Panc1 (cell line): ENCODE data around the gene PIGA. TPM values are rescaled to one million over a fixed set of nuclear protein-coding genes. Genes with fewer than 3 reads are reported as not detected.
A peak's percentile ranks its signal among the peaks of the same experiment; 100 is the strongest.

ENCODE experiments used
- ATAC-seq: fragments of 200-7000 bp; cut with Tn5 transposase; 2 replicates; pipeline ENCODE4 v1.9.1; 2020; ENCODE audit warnings: mild to moderate bottlenecking, moderate library complexity
- BruUV-seq: library from RNA; stranded (reverse); fragments of 400-500 nt; replicated peaks from 2 replicates; lab custom pipeline; 2021; lab: Mats Ljungman, UMichigan
- CTCF ChIA-PET: fragments of 300-600 bp; sonication (Branson Sonifier 250); formaldehyde crosslinking; loops from one replicate; lab custom pipeline; 2022; ENCODE audit warnings: antibody characterized with exemption; lab: Charles Lee
- POLR2A ChIA-PET: fragments of 300-600 bp; sonication (Branson Sonifier 250); formaldehyde crosslinking; loops from one replicate; lab custom pipeline; 2022; ENCODE audit warnings: antibody characterized with exemption; lab: Charles Lee
- DNase-seq: peaks from one replicate; pipeline ENCODE4 v3.0.0-alpha.2; 2010; ENCODE audit warnings: low read depth, low spot score
- H3K27ac ChIP-seq: 2 replicates; pipeline ENCODE4 v1.5.1; 2011; ENCODE audit warnings: mild to moderate bottlenecking, low read length, inconsistent platforms
- H3K27me3 ChIP-seq: fragments of 200-500 bp; sonication (Bioruptor generic); 2 replicates; pipeline ENCODE4 v1.6.0; 2014; ENCODE audit warnings: low read length, inconsistent platforms; ENCODE audit not compliant: control insufficient read depth, insufficient read depth
- H3K36me3 ChIP-seq: fragments of 200-500 bp; sonication (Bioruptor generic); 2 replicates; pipeline ENCODE4 v1.5.1; 2014; ENCODE audit warnings: inconsistent platforms, mild to moderate bottlenecking, low read length, moderate library complexity; ENCODE audit not compliant: control insufficient read depth, insufficient read depth
- H3K4me1 ChIP-seq: 2 replicates; pipeline ENCODE4 v1.5.1; 2011; ENCODE audit warnings: inconsistent platforms, mild to moderate bottlenecking, low read length, moderate library complexity; ENCODE audit not compliant: control insufficient read depth, insufficient read depth
- H3K4me3 ChIP-seq, 2 experiments: 2 replicates each; pipeline ENCODE4 v1.5.1; 2011 to 2012; ENCODE audit warnings: low read depth in 2 of 2, low read length in 2 of 2, mild to moderate bottlenecking in 2 of 2, inconsistent platforms in 1 of 2, moderate library complexity in 1 of 2
- H3K9me3 ChIP-seq: fragments of 200-500 bp; sonication (Bioruptor generic); 2 replicates; pipeline ENCODE4 v1.5.1; 2014; ENCODE audit warnings: low read depth, mild to moderate bottlenecking, inconsistent platforms, low read length, moderate library complexity; ENCODE audit not compliant: control insufficient read depth, insufficient read depth
- CTCF ChIP-seq: fragments of 450-650 bp; IDR thresholded peaks from 2 replicates; pipeline ENCODE4 v1.5.1; 2017; ENCODE audit warnings: mild to moderate bottlenecking
- POLR2AphosphoS5 ChIP-seq: IDR thresholded peaks from 2 replicates; pipeline ENCODE4 v1.6.1; 2012; ENCODE audit warnings: mild to moderate bottlenecking, low read depth, low read length, moderate library complexity
- SIN3A ChIP-seq: IDR thresholded peaks from 2 replicates; pipeline ENCODE4 v1.6.1; 2012; ENCODE audit warnings: low read depth, mild to moderate bottlenecking, low read length, moderate library complexity, borderline replicate concordance; ENCODE audit not compliant: insufficient read depth
- TCF7L2 ChIP-seq: IDR thresholded peaks from 2 replicates; pipeline ENCODE4 v1.6.1; 2011; ENCODE audit warnings: mild to moderate bottlenecking, low read depth, low read length, inconsistent platforms
- in situ Hi-C: cut with HindIII; loops from 2 replicates; pipeline ENCODE4 v1.10.0; 2016; ENCODE audit warnings: low sequenced_read_pairs, low pct_unique_long_range_greater_than_20kb
- intact Hi-C: fragments of 100-400 bp; cut with micrococcal nuclease; formaldehyde crosslinking; loops from one replicate; pipeline ENCODE4 v1.10.0; 2022; ENCODE audit not compliant: unreplicated experiment
- total RNA-seq: library from RNA; stranded (reverse); gene quantifications from one replicate; pipeline ENCODE4 v1.2.1, GENCODE V29; 2021; ENCODE audit not compliant: unreplicated experiment
- TF ChIP-seq, protein P1 (sequence below), 2 experiments: IDR thresholded peaks; 2 replicates each; pipeline ENCODE4 v1.6.1; 2011 to 2012; ENCODE audit warnings: low read depth in 2 of 2, control low read depth in 1 of 2, low read length in 1 of 2, mild to moderate bottlenecking in 1 of 2, moderate library complexity in 1 of 2; ENCODE audit not compliant: insufficient read depth in 1 of 2

Gene PIGA
- total RNA-seq, 1 experiment from 2014 or later = 8.2 TPM

GRCh38 chrX:15382813-15383212 is 47.5 kb upstream of the PIGA start:
- in situ Hi-C loops = no loop called here

GRCh38 chrX:15376956-15377355 is 41.6 kb upstream of the PIGA start:
- no peaks in the 10 kb centered on the region for H3K27me3 ChIP-seq
- intact Hi-C loops (no loop called here), in situ Hi-C loops (no loop called here)
- ChIA-PET POLR2A (no interaction called here), CTCF (no interaction called here)
- H3K27ac ChIP-seq = no peak overlapping the region
- no peaks in the 10 kb centered on the region for H3K4me1 ChIP-seq
- no peak overlapping the region for H3K4me3 ChIP-seq
- no peaks in the 10 kb centered on the region for H3K36me3 ChIP-seq
- DNase-seq = no peak
- no peaks in the 10 kb centered on the region for H3K9me3 ChIP-seq
- TF ChIP-seq, protein P1, sequence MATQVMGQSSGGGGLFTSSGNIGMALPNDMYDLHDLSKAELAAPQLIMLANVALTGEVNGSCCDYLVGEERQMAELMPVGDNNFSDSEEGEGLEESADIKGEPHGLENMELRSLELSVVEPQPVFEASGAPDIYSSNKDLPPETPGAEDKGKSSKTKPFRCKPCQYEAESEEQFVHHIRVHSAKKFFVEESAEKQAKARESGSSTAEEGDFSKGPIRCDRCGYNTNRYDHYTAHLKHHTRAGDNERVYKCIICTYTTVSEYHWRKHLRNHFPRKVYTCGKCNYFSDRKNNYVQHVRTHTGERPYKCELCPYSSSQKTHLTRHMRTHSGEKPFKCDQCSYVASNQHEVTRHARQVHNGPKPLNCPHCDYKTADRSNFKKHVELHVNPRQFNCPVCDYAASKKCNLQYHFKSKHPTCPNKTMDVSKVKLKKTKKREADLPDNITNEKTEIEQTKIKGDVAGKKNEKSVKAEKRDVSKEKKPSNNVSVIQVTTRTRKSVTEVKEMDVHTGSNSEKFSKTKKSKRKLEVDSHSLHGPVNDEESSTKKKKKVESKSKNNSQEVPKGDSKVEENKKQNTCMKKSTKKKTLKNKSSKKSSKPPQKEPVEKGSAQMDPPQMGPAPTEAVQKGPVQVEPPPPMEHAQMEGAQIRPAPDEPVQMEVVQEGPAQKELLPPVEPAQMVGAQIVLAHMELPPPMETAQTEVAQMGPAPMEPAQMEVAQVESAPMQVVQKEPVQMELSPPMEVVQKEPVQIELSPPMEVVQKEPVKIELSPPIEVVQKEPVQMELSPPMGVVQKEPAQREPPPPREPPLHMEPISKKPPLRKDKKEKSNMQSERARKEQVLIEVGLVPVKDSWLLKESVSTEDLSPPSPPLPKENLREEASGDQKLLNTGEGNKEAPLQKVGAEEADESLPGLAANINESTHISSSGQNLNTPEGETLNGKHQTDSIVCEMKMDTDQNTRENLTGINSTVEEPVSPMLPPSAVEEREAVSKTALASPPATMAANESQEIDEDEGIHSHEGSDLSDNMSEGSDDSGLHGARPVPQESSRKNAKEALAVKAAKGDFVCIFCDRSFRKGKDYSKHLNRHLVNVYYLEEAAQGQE (IDR thresholded peaks at IDR 0.05; ENCODE audit: insufficient read depth in 1 of 2, low read depth in 2 of 2, low read length in 1 of 2) = no peak
- TF ChIP-seq TCF7L2 (no peak), SIN3A (no peak), POLR2AphosphoS5 (no peak), CTCF (no peak)
- no peak for ATAC-seq
- no TSS peak for BruUV-seq

More at GRCh38 chrX:15382813-15383212, 47.5 kb upstream of the PIGA start:
- intact Hi-C loops = no loop called here
- H3K4me3 ChIP-seq = no peak overlapping the region
- no peak for DNase-seq
- no peaks in the 10 kb centered on the region for H3K4me1 ChIP-seq
- H3K27ac ChIP-seq = no peak overlapping the region
- no peaks in the 10 kb centered on the region for H3K9me3 ChIP-seq
- H3K27me3 ChIP-seq = no peaks in the 10 kb centered on the region
- no TSS peak for BruUV-seq
- ChIA-PET CTCF (no interaction called here), POLR2A (no interaction called here)
- no peaks in the 10 kb centered on the region for H3K36me3 ChIP-seq
- ATAC-seq = no peak
- TF ChIP-seq CTCF (peak; percentile 18; the same call in 1 of the 2 replicates), SIN3A (no peak), POLR2AphosphoS5 (no peak)
- TF ChIP-seq, protein P1 (IDR thresholded peaks at IDR 0.05; ENCODE audit: insufficient read depth in 1 of 2, low read depth in 2 of 2, low read length in 1 of 2) = no peak
